Peyer's patch (tissue), 4 donors: ENCODE data around the gene MARS1.

Source experiments
- CTCF ChIP-seq, 6 experiments: fragments of 450-650 bp in 4 of 6; fragments of 200-600 bp in 2 of 6; sonication (generic) in 1 of 6; IDR thresholded peaks; one replicate each; pipeline ENCODE4 v1.5.1; 2017 to 2019; ENCODE audit warnings: antibody characterized with exemption in 6 of 6, mild to moderate bottlenecking in 3 of 6, moderate library complexity in 1 of 6
- POLR2A ChIP-seq, 2 donors: fragments of 450-650 bp; IDR thresholded peaks; one replicate each; pipeline ENCODE4 v1.5.1; 2017; ENCODE audit warnings: antibody characterized with exemption in 2 of 2, mild to moderate bottlenecking in 2 of 2, moderate library complexity in 2 of 2

- TF ChIP-seq POLR2A (IDR thresholded peaks at IDR 0.05): no peak
- no peak for TF ChIP-seq CTCF (IDR thresholded peaks at IDR 0.05)
Measured at GRCh38 chr12:57563358-57563757, 75.5 kb downstream of the MARS1 start.
